ENCODE data around the gene CLEC4F.
"Not testable (repeated sequence)": the region's sequence is repeated elsewhere in the genome, so short reads cannot be mapped to it uniquely, and the experiment has no call there.

CLEC4F gene

DNA sequence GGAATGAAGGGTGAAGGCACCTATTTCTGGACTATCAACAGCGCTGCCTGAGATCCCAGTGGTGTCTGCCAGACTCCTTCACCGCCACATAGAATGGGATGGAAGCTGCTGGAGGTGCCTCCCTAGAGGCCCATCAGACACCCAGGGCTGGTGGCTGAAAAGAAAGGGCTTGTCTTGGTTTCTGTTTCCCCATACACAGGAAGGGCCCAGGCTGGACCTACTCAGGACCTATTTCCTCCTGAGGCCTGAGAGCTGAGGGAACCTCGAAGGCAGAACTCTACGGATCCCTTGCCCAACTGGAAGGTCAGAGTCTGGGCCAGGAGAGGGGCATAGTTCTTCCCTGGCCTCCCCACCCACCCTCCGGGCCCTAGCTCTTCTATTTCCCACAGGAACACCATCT, 2.9 kb upstream of the CLEC4F start:
- no peak for DNase-seq

DNA sequence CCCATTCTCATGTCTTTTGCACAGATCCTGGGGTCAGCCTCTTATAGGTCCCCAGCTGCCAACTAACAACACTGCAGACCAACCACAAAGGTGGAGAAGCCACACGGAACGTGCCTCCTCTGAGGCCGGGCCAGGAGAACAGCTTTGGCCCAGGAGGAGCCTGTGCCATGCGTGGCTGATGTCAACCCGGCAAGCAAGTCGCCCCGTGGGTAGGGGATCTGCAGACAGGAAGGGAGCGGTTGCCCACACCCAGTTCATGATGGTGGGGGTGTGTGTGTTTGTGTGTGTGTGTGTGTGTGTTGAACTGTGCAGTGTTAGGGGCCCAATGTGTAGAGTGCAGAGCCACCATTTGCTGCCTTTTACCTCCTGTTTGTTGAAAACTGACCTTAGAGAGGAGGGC, 2.4 kb upstream of the CLEC4F start:
- no peak for DNase-seq

DNA sequence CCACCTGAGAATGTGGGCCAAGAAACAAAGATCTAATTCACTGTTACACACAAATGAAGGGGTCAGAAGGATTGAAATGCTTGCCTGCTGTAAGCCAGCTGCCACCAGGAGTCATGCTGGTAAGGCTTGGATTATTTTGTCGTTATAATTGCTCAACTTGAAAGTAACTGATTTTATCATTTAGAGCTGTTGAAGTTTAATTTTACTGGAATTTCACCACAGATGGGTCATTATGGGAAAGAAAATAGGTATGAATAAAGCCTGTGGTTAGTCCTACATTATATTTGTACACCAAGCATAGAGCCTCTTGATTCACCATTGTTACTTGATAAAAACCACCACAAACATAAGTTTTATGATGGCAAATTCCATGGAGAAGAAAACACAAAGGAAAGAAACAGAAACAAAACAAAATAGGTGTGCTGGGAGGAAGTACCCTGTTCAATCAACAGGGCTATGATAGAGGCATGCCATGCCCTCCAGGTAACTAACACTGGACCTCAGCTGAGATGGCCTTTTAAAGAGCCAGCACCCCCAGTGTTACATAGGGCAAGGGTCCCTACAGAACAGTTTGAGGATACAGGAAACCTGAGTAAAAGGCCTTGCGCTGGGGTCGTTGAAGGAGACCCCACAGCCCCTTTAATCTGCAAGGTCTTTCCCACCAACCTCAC, 3.0 kb downstream of the CLEC4F start:
- no peak for DNase-seq

DNA sequence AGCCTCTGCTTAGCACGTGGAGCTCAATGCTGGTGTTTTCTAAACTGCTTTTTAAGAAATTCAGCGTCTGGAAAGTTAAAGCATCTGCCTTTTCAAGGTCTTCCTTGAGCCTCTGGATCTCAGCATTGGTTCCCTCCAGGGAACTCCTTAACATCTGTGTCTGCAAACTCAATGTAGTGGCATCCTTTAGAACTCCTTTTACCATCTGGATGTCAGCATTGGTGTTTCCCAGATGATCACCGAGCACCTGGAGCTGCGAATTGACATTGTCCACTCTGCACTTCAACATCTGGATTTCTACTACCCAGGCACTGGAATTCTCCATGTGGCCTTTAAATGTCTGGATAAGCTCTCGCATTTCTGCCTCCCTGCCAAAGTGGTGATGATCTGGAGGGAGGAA, 3.7 kb downstream of the CLEC4F start:
- no peak for DNase-seq

DNA sequence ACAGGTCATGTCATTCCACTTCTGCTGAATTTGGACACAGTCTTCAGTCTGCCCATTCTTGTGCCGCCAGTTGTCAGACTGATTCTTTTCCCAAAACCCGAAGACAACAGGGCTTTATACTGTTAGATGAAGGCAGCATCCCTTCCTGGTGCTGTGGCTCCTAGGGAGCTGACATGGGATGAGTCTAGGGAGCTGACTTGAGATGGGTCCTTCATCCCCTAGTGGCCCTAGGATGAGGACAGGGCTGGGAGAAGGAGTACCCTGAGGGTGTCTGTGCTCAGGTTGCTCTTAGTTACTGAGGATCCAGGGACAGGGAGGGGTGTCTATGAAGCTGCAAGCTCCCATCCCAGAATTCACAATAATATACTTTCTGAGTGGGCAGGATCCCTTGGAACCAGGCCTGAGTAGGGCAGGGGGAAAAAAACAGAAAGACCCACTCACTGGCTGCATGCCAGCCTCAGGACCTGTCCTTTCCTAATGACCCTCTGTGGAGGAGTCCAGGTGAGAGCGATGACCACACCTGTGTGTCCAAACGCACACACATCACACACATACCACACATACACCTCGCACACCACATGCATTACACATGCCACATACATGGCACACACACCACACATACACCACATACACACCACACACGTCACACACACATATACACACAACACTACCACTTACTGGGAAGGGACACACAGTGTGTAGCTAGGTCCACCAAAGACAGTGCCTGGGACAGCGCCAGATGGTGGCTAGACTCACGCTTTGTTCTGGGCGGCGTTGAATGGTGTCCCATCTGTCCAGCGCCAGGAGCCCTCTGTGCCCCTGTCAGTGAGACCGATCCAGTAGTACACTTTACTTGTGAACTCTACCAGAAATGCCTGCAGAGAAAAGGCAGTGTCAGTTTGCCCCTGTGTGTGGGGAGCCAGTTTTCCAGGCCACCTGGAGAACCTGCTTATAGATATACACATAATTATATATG, 11.1 kb downstream of the CLEC4F start:
- DNase-seq = no peak

DNA sequence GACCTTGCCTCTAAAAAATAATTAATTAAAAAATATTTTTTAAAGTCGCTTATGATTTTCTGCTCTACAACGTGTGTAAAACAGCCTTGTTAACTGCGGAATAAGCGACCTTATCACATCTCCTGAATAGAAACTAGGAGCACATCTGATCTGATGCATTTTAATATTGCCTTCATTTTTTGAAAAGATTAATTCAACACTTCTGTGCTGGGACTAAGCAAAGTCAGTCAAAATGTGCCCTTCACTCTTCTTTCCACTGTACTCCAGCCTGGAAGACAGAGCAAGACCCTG, 12.6 kb downstream of the CLEC4F start:
- no peak for DNase-seq

DNA sequence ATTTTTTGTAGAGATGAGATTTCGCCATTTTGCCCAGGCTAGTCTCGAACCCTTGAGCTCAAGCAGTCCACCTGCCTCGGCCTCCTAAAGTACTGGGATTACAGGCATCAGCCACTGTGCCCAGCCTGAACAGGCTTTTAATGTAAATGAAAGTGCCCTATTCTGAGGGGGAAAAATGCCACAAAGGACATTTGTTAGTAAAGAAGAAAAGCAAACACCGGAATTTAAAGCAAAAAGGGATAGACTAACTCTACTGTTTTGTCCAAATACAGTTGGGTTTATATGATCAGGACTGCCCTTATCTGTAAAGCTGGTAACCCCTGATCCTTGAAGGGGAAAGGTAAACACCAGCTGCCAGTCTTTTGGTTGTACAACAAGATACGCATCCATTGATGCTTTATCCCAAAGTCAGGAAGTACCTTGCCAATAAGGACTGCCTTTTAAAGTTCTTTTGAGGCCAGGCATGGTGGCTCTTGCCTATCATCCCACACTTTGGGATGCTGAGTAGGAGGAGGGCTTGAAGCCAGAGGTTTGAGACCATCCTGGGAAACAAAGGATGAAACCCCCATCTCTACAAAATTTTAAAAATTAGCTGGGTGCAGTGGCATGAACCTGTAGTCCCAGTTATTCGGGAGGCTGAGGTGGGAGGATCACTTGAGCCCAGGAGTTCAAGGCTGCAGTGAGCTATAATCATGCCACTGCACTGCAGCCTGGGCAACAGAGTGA, 13.1 kb downstream of the CLEC4F start:
- no peak for DNase-seq

DNA sequence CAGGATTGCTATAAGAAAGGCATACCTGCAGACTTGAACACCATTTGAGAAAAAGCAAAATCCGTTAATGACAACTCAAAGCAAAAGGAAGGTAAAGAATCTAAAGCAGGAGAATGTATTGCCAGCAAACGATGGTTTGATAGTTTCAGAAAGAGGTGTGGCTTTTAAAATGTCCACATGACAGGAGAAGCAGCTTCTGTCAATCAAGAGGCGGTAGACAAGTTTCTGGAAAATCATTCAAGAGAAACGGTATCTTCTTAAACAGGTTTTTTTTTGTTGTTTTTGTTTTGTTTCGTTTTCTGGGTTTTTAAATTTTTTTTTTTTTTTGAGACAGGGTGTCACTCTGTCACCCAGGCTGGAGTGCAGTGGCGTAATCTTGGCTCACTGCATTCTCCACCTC, 13.8 kb downstream of the CLEC4F start:
- no peak for DNase-seq

DNA sequence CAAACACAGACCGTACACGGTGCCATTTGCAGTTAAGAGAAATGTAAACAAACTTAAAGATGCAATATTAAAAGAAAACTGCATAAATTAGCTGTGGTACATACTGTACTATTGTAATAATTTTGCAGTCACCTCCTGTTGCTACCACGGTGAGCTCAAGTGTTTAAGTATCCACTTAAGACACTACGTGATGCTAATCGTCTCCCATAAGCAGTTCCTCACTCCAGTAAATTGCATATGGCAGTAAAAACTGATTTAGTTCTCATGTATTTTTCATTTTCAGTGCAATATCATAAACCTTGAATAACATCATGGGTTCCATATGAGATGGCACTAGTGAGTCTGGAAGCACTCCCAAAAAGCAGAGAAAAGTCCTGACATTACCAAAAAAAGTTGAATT, 14.4 kb downstream of the CLEC4F start:
- DNase-seq = peak; percentile 50

DNA sequence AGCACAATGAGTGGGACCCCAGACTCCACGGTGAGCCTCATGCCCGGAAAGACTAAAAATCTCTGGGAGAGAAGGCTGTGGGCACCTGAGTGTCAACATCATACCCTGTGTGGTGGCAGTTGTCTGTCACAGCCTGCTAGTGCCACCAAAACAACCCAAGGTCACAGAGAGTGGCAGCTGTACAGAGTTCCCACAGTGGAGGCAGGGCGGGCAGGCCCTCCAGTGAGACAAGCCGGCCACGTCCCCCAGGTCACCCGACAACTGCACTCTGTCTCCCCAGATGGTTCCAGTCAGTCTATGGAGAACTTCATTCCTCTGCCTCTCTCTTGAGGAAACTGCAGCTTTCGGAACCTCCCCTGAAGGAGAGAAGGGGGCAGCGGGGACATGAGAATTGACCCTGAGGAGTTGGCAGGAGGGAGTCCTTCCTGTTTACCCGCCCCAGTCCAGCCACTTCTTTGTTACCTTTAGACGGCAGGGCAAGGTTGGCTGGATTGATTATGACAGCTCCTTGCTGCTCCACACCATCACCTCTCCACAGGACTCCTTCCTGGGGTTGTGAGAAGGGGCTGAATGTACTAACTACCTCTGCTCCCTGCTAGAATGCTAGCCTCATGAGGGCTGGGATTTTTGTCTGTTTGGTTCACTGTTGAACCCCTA, 18.7 kb downstream of the CLEC4F start:
- no peak for DNase-seq

DNA sequence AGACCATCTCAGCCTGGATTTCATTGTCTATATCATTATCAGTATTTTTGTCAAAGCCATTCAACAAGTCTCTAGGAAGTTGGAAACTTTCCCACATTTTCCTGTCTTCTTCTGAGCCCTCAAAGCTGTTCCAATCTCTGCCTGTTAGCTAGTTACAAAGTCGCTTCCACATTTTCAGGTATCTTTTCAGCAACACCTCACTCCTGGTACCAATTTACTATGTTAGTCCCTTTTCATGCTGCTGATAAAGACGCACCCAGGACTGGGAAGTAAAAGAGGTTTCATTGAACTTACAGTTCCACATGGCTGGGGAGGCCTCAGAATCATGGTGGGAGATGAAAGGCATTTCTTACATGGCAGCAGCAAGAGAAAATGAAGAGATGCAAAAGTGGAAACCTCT, 20.7 kb downstream of the CLEC4F start:
- DNase-seq = no peak

DNA sequence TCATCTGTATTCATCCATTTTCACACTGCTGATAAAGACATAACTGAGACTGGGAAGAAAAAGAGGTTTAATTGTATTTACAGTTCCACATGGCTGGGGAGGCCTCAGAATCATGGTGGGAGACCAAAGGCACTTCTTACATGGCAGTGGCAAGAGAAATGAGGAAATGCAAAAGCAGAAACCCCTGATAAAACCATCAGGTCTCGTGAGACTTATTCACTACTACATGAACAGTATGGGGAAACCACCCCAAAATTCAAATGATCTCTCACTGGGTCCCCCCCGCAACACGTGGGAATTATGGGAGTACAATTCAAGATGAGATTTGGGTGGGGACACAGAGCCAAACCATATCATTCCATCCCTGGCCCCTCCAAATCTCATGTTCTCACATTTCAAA, 22.4 kb downstream of the CLEC4F start:
- not testable (repeated sequence) for DNase-seq

DNA sequence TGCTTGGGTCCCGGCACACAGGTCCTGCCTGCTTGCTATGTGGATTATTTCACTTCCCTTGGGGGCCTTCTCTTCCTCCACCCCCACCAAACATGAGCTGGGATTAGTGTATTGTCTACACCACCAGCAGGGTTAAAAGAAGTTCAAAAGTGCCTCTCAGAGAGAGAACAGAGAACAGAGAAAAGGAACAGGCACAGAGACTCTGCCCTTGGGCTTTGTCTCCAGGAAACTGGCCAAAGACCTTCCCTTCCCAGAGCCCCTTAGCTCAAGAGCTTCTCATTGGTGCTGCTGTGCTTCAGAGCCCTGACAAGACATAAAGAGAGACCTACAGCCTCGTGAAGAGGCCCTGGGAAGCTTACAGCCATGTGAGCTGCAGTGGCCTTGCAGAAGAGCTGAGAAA, 22.9 kb downstream of the CLEC4F start:
- no peak for DNase-seq

DNA sequence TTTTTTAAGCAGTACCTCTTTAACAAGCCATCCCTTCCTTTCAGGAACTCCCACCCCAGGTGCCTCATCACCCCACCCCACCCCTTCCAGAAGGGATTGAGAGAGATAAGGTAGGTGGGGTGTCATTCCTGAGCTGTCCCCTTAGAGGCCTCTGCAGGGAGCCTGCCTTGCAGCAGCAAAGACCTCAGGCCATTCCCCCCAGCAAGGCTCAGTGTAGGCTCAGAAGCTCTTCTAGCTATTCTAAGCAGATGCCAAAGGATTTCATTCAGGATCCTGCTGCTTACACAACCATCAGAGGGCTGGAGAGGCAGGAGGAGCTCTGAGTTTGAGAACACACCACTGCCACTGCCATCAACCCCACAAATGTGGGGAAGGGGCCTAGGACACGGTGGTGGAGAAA, 24.1 kb downstream of the CLEC4F start:
- DNase-seq = no peak

DNA sequence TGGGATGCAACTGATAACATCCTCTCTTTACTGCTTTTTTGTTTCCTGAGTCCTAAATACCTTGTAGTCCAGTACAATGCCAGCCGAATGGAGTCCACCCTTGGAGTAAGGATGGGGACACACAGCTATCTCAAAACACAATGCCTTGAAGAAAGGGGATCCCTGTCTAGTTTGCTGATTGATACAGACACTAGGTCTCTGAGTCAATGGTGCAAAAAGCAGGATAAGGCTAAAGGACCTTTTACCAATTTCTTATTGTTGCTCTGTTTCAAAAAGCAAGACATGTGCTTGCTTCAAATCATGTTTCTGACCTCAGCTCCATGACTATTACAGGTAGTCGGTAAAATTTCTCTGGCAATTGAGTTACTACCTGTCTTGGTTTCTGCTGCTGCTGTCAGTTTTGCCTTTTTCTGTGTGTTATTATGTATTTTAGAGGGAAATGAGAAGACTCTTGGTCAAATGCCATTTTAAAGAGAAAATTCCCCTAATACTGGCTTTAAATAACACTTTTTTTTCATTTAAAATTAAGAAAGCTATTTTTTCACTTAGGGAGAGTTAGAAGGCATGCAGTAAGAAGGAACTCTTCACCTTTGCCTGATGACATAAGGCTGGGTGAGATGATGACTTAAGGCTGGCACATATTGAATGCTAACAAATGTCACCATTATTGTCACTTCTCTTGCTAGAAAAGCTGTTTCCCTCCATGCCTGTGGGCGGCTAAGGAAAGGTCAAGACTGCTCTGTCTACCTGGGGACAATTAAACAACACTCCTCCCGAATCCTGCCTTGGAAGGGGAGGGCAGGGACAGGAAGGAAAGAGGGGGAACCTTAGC, 25.0 kb downstream of the CLEC4F start:
- no peak for DNase-seq

DNA sequence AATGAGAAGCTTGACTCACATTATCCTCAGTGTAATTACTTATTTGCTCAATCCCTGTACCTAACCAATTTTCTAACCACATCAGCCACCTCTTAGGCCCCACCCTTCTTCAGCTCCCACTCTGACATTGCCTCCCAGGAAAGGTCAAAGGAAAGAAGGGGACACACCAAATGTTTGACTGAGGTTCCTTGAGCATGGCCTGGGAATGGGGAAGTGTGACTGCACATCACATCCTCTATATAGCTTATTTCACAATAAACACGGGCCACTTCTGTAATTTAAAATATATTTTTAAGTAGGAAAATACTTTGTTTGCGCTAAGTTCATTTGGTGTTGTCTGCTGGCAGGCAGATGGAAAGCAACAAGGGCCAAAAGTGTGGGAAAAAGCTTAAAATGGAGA, 26.9 kb downstream of the CLEC4F start:
- no peak for DNase-seq

DNA sequence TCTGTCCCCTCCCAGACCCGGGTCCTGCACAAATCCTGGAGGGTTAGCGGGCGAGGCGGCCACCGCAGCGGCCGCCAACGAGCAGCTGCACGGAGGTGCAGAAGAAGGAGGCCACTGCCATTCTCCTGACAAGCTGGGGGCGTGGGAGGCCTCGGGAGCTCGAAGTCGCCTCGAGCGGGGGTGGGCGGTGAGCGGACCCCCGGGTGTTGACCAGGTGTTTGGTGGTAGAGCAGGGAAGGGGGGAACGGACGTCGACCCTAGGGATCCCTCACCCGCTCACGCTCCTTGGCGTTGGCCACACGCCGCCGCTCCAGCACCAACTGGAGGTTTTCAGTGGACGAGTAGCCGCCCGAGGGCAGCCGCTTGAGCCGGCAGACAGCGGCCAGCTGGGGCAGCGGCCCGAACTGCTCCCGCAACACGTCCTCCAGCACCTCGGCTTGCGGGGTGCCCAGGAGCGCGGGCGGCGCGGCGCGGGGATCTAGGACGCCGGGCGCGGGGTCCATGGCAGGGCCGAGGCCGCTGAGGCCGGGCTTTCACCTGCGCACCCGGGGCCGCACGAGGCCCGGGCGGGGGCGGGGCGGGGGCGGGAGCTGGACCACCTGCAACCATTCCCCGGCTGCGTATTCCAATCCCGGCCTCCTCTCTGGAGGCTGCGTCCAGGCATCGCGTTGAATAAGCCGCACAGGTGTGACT, 30.1 kb downstream of the CLEC4F start, which contains the start of gene FIGLA:
Gene FIGLA, minus strand, starts transcription at position 508 of the 693 bp plus-strand sequence. Its CDS starts 5 bp downstream, at position 503.
- DNase-seq = no peak

DNA sequence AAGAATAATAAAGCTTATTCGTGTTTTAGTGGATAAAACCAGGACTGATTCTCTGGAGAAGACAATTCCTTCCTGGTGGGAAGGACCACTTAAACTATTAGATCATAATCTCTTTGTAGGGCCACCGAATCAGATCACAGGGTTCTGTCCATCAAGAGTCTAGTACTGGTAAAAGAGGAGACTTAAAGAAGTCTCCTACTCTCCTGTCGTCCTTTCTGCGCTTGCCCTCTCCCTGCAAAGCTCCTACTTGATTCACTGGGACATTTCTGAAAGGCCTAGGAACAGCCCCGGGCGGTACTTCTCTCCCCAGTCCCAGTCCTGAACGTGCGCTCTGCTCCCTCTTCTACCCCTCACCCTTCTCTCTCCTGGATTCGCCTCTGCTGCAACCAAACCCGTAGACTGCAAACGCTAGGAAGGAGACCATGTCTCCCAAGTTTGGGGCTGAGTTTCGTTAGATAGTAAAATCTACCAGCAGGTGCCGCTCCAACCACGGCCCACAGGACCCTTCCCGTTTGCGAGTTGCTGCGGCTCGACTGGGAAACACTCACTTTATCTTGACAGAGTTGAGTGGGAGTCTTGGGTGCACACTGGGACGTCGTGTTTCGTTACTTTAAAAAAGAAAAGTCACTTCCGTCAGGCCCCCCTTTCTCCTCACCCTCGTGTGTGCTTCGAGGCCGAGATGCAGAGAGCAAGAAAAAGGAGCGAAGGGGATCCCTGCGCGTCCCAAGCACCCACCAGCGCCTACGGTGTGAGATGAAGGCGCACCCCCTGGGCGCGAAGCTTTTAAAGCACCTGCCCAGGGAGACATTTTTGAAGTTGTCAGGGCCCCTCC, 30.9 kb downstream of the CLEC4F start:
- DNase-seq = peak; percentile 35

DNA sequence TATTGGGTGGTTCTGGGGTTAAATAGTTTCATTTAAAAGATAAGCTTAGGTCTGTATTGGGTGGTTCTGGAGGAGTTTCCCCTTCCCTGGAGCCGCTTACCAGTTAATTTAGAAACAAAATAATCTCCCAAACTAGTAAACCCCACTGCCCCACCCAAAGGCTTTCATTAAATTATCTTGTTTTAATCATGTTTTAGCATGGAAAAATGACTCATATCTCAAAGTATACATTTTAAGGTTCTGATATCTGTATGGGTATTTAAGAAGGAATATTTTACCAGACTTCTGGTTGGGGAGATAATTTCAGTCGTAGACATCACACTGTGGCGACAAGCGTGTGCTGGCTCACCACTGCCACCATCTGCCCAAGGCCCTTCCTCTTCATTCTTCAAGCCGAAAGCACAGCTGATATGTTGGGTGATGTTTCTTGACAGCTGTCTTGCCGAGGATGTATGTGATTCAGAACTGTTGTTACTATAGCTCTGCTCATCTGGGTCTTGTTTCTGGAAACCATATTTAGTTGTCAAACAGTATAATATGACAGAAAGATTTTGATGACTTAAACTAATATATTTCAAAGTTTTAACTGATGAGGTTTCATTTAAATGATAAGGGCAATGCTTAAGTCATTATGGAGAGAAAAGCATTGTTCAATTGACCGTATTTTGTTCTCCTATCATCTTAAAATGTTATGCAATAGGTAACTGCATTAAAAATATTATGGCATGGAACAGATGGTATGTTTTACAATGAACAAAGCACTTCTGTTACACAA, 35.1 kb downstream of the CLEC4F start:
- no peak for DNase-seq

DNA sequence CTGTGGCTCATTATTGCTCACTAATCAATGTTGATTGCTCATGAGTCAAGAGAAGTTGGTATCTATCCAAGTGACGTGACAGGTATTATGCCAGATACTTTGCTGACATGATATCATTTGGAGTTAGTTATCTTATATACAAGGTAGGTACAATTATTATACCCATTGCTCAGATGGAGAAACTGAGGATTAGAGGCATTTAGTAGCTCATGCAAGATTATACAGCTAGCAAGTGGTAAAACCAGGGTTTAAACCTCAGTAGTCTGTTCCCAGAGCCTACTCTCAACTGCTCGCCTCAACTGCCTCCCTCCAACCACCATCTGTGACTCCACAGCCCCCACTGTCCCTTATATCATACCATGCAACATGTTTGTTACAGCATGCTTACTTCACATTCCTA, 36.1 kb downstream of the CLEC4F start:
- DNase-seq = no peak
